Measurements from ENCODE around the gene RAB30. TPM values are rescaled to one million over a fixed set of nuclear protein-coding genes. Genes with fewer than 3 reads are reported as not detected.

Gene RAB30
- total RNA-seq = 10 to 100 TPM in 1 of 2 experiments, 1 to 10 TPM in 1; 8.8 to 13.3 TPM

GRCh38 chr11:83071567-83072349 lies at the start of gene RAB30:
Gene RAB30, minus strand, starts transcription at chr11:83071897. Its CDS starts 74,581 bp downstream, at chr11:82997316.
- no peak within 1 kb of the TSS for H3K4me3 Mint-ChIP-seq
- H3K27me3 Mint-ChIP-seq (ENCODE audit: low read depth) = no peaks in the 10 kb centered on the region
- peaks cover 28% of the 10 kb centered on the region for H3K4me1 Mint-ChIP-seq (ENCODE audit: low read depth)

DNA sequence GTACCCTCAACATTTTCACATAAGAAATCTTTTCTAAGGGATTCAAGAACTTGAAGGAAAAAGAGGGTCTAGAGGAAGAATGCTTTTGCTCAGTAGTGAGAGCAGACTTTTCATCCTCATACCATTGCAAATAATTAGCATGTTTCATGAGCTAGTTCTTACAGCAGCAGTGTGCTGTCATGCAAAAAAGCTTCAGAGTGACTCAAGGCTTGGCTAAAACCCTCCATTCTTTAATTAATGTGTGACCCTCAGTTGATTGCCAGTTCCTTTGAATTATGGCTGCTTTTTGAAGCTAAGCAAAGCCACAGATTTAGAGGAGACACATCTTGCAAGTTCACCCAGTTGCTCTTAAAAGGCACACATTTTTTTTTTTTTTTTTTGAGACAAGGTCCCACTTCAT lies 48.6 kb upstream of the RAB30 start:
- Mint-ChIP-seq H3K4me1 (ENCODE audit: low read depth) (peaks cover 59% of the 10 kb centered on the region), H3K27ac (no peak overlapping the region), H3K4me3 (no peak overlapping the region), H3K9me3 (ENCODE audit: insufficient read depth) (no peaks in the 10 kb centered on the region), H3K36me3 (ENCODE audit: low read depth) (peaks cover 2% of the 10 kb centered on the region), H3K27me3 (ENCODE audit: low read depth) (no peaks in the 10 kb centered on the region)
- CTCF ChIA-PET = interaction anchor here (0.6 to 0.9 kb wide), 2 partner anchors 22 to 172 kb away, joined by 3 read pairs; no protein-coding TSS in a partner anchor
- POLR2A ChIA-PET = interaction anchor here (1.1 kb wide), 1 partner anchor 37 kb away, joined by 8 read pairs; the partner anchor contains the start of gene PCF11
- no peak for ATAC-seq
- DNase-seq = no peak

More at GRCh38 chr11:83071567-83072349, at the start of gene RAB30:
- ATAC-seq (peak; percentile 98), DNase-seq (peak; percentile 98)
- Mint-ChIP-seq H3K27ac (no peak within 1 kb of the TSS), H3K9me3 (ENCODE audit: insufficient read depth) (no peaks in the 10 kb centered on the region), H3K36me3 (ENCODE audit: low read depth) (peaks cover 25% of the 10 kb centered on the region)
- ChIA-PET CTCF (interaction anchor here (0.6 to 2.9 kb wide), 12 partner anchors 9 to 204 kb away, joined by 3 to 11 read pairs (median 5); partner anchors contain the start of genes DDIAS and PRCP), POLR2A (interaction anchor here (0.5 to 7.7 kb wide), 18 partner anchors 9 to 214 kb away, joined by 3 to 68 read pairs (median 4); partner anchors contain the start of genes CCDC90B, DDIAS, PCF11 and PRCP)

- POLR2A ChIA-PET = interaction anchor here (3.3 kb wide), 1 partner anchor 37 kb away, joined by 27 read pairs; the partner anchor contains the start of gene PCF11
- ATAC-seq = no peak
- peaks cover 64% of the 10 kb centered on the region for H3K4me1 Mint-ChIP-seq (ENCODE audit: low read depth)
- H3K9me3 Mint-ChIP-seq (ENCODE audit: insufficient read depth) = no peaks in the 10 kb centered on the region
- CTCF ChIA-PET = interaction anchor here (1.1 to 1.2 kb wide), 2 partner anchors 39 to 252 kb away, joined by 3 to 4 read pairs; no protein-coding TSS in a partner anchor
- DNase-seq = no peak
- H3K27me3 Mint-ChIP-seq (ENCODE audit: low read depth) = no peaks in the 10 kb centered on the region
- H3K27ac Mint-ChIP-seq = no peak overlapping the region
- peaks cover 2% of the 10 kb centered on the region for H3K36me3 Mint-ChIP-seq (ENCODE audit: low read depth)
- no peak overlapping the region for H3K4me3 Mint-ChIP-seq
Observed at GRCh38 chr11:83119216-83119615, 47.5 kb upstream of the RAB30 start.

- ATAC-seq = no peak
- Mint-ChIP-seq H3K4me3 (no peak overlapping the region), H3K4me1 (ENCODE audit: low read depth) (peaks cover 64% of the 10 kb centered on the region), H3K36me3 (ENCODE audit: low read depth) (peaks cover 2% of the 10 kb centered on the region), H3K27me3 (ENCODE audit: low read depth) (no peaks in the 10 kb centered on the region), H3K27ac (peak overlapping the region; percentile 64), H3K9me3 (ENCODE audit: insufficient read depth) (no peaks in the 10 kb centered on the region)
- DNase-seq = no peak
- ChIA-PET POLR2A (interaction anchor here (1.1 to 3.3 kb wide), 2 partner anchors 26 to 38 kb away, joined by 3 to 27 read pairs; partner anchors contain the start of gene PCF11), CTCF (interaction anchor here (1.1 to 1.4 kb wide), 4 partner anchors 21 to 251 kb away, joined by 3 to 4 read pairs (median 4); no protein-coding TSS in a partner anchor)
Observed at GRCh38 chr11:83118814-83119213, 47.1 kb upstream of the RAB30 start.

DNA sequence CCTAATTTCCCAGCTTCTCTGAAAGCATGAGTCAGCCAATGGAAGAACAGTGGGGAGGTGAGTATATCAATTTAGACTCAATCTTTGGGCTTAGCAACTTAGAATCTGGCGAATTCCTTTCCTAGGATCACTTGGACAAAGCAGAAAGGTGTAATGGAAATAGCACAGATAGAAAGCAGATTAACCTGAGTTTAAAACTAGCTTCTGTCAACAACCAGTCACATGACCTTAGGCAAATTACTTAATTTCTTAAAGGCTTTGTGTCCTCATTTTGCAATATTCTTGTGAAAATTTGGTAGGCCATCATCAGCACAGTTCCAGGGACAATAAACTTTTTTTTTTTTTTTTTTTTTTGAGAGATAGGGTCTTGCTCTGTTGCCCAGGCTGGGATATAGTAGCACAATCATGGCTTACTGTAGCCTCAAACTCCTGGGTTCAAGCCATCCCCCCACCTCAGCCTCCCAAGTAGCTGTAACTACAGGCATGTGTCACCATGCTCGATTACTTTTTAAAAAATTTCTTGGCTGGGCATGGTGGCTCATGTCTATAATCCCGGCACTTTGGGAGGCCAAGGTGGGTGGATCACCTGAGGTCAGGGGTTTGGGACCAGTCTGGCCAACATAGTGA lies 44.4 kb upstream of the RAB30 start:
- Mint-ChIP-seq H3K9me3 (ENCODE audit: insufficient read depth) (no peaks in the 10 kb centered on the region), H3K27me3 (ENCODE audit: low read depth) (no peaks in the 10 kb centered on the region), H3K36me3 (ENCODE audit: low read depth) (peaks cover 4% of the 10 kb centered on the region), H3K27ac (peak overlapping the region; percentile 93), H3K4me3 (peak overlapping the region; percentile 82), H3K4me1 (ENCODE audit: low read depth) (peaks cover 47% of the 10 kb centered on the region)
- ChIA-PET POLR2A (interaction anchor here (0.9 to 3.3 kb wide), 5 partner anchors 12 to 53 kb away, joined by 3 to 27 read pairs (median 5); partner anchors contain the start of gene PCF11), CTCF (interaction anchor here (0.9 to 1.4 kb wide), 5 partner anchors 12 to 44 kb away, joined by 3 to 6 read pairs (median 3); partner anchors contain the start of gene RAB30)
- no peak for DNase-seq
- ATAC-seq = no peak

GRCh38 chr11:83115551-83115950 lies 43.9 kb upstream of the RAB30 start:
- no peak overlapping the region for H3K4me3 Mint-ChIP-seq
- CTCF ChIA-PET = interaction anchor here (0.9 to 1.4 kb wide), 5 partner anchors 12 to 44 kb away, joined by 3 to 6 read pairs (median 3); partner anchors contain the start of gene RAB30
- H3K27ac Mint-ChIP-seq = no peak overlapping the region
- no peaks in the 10 kb centered on the region for H3K9me3 Mint-ChIP-seq (ENCODE audit: insufficient read depth)
- ATAC-seq = no peak
- no peaks in the 10 kb centered on the region for H3K27me3 Mint-ChIP-seq (ENCODE audit: low read depth)
- no peak for DNase-seq
- H3K4me1 Mint-ChIP-seq (ENCODE audit: low read depth) = peaks cover 44% of the 10 kb centered on the region
- peaks cover 5% of the 10 kb centered on the region for H3K36me3 Mint-ChIP-seq (ENCODE audit: low read depth)
- POLR2A ChIA-PET = interaction anchor here (0.6 to 1.9 kb wide), 4 partner anchors 40 to 53 kb away, joined by 3 to 6 read pairs (median 4); partner anchors contain the start of gene PCF11

- no peak for DNase-seq
- ChIA-PET CTCF (interaction anchor here (0.5 to 0.9 kb wide), 2 partner anchors 28 to 44 kb away, joined by 3 read pairs; partner anchors contain the start of gene RAB30), POLR2A (interaction anchor here (0.6 to 1.9 kb wide), 3 partner anchors 41 to 46 kb away, joined by 3 to 6 read pairs (median 4); partner anchors contain the start of gene PCF11)
- Mint-ChIP-seq H3K4me1 (ENCODE audit: low read depth) (peaks cover 42% of the 10 kb centered on the region), H3K9me3 (ENCODE audit: insufficient read depth) (no peaks in the 10 kb centered on the region), H3K36me3 (ENCODE audit: low read depth) (peaks cover 5% of the 10 kb centered on the region), H3K4me3 (no peak overlapping the region), H3K27ac (no peak overlapping the region), H3K27me3 (ENCODE audit: low read depth) (no peaks in the 10 kb centered on the region)
- ATAC-seq = no peak
Observed at GRCh38 chr11:83115026-83115425, 43.3 kb upstream of the RAB30 start.

DNA sequence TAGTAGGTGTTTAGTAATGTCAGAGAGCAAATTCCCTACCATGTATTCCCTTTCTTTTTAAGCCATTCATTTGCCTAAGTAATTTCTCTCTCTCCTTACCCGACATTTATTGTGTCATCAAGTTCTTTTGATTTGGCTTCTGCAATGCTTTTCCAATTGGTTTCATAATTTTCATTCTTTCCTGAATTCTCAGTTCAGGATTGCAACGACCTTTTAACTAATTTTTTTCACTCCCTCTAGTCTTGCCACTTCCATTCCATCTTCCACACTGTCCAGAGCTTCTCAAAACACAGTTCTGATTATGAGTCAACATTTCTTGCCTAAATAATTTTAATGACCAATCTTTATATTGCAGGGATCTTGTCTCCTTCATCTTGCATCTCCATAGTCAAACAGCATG lies 41.2 kb upstream of the RAB30 start:
- POLR2A ChIA-PET = no interaction called here
- Mint-ChIP-seq H3K4me1 (ENCODE audit: low read depth) (peaks cover 25% of the 10 kb centered on the region), H3K9me3 (ENCODE audit: insufficient read depth) (no peaks in the 10 kb centered on the region), H3K4me3 (no peak overlapping the region), H3K27me3 (ENCODE audit: low read depth) (no peaks in the 10 kb centered on the region), H3K36me3 (ENCODE audit: low read depth) (peaks cover 5% of the 10 kb centered on the region), H3K27ac (no peak overlapping the region)
- ATAC-seq = no peak
- CTCF ChIA-PET = no interaction called here
- no peak for DNase-seq

DNA sequence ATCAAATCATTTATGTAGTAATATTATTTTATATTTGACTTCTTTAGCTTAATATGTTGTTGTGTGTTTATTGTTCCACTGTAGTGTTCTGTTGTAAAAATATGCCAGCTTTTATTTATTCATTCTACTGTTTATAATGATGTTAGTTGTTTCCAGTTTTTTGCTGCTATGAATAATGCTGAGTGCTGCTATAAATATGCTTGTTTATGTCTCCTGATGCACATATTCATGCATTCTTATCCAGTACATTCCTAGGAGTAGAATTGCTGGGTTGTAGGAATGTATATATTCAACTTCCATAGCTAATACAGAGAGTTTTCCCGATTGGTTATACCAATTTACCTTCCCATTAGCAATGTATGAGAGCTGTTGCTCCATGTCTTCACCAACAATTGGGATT lies 33.5 kb upstream of the RAB30 start:
- no peaks in the 10 kb centered on the region for H3K4me1 Mint-ChIP-seq (ENCODE audit: low read depth)
- CTCF ChIA-PET = interaction anchor here (0.6 to 2.7 kb wide), 3 partner anchors 13 to 20 kb away, joined by 3 to 7 read pairs (median 6); no protein-coding TSS in a partner anchor
- peaks cover 5% of the 10 kb centered on the region for H3K27me3 Mint-ChIP-seq (ENCODE audit: low read depth)
- H3K4me3 Mint-ChIP-seq = no peak overlapping the region
- POLR2A ChIA-PET = interaction anchor here (0.7 kb wide), 1 partner anchor 90 kb away, joined by 3 read pairs; no protein-coding TSS in a partner anchor
- H3K9me3 Mint-ChIP-seq (ENCODE audit: insufficient read depth) = no peaks in the 10 kb centered on the region
- H3K36me3 Mint-ChIP-seq (ENCODE audit: low read depth) = no peaks in the 10 kb centered on the region
- no peak for ATAC-seq
- DNase-seq = no peak
- no peak overlapping the region for H3K27ac Mint-ChIP-seq

GRCh38 chr11:83102834-83103233 lies 31.1 kb upstream of the RAB30 start:
- no peaks in the 10 kb centered on the region for H3K9me3 Mint-ChIP-seq (ENCODE audit: insufficient read depth)
- ChIA-PET POLR2A (no interaction called here), CTCF (no interaction called here)
- peaks cover 5% of the 10 kb centered on the region for H3K27me3 Mint-ChIP-seq (ENCODE audit: low read depth)
- no peak overlapping the region for H3K27ac Mint-ChIP-seq
- H3K4me1 Mint-ChIP-seq (ENCODE audit: low read depth) = no peaks in the 10 kb centered on the region
- DNase-seq (no peak), ATAC-seq (no peak)
- H3K4me3 Mint-ChIP-seq = no peak overlapping the region
- no peaks in the 10 kb centered on the region for H3K36me3 Mint-ChIP-seq (ENCODE audit: low read depth)

GRCh38 chr11:83097429-83098075 lies 25.9 kb upstream of the RAB30 start:
- DNase-seq (no peak), ATAC-seq (no peak)
- Mint-ChIP-seq H3K9me3 (ENCODE audit: insufficient read depth) (no peaks in the 10 kb centered on the region), H3K4me3 (no peak overlapping the region), H3K4me1 (ENCODE audit: low read depth) (no peaks in the 10 kb centered on the region), H3K36me3 (ENCODE audit: low read depth) (no peaks in the 10 kb centered on the region), H3K27me3 (ENCODE audit: low read depth) (no peaks in the 10 kb centered on the region), H3K27ac (no peak overlapping the region)
- POLR2A ChIA-PET = no interaction called here
- CTCF ChIA-PET = interaction anchor here (0.9 to 1.5 kb wide), 3 partner anchors 10 to 195 kb away, joined by 3 to 5 read pairs (median 4); no protein-coding TSS in a partner anchor
